Gastroesophageal sphincter (tissue), 4 donors: ENCODE data around the gene ADH1C. TPM values are rescaled to one million over a fixed set of nuclear protein-coding genes. Genes with fewer than 3 reads are reported as not detected.

ENCODE experiments used
- ATAC-seq: fragments of 150-250 bp; one replicate; pipeline ENCODE4 v1.9.1; 2016; ENCODE audit warnings: mild to moderate bottlenecking, moderate library complexity
- H3K27ac ChIP-seq, 4 donors: fragments of 200-600 bp; sonication (generic) in 3 of 4; 1 replicate in 3 of 4; 2 replicates in 1 of 4; pipeline ENCODE4 v1.5.1; 2016 to 2019
- H3K27me3 ChIP-seq: fragments of 200-600 bp; sonication (generic); one replicate; pipeline ENCODE4 v1.5.1; 2019
- H3K36me3 ChIP-seq, 2 donors: fragments of 200-600 bp; sonication (generic); one replicate each; pipeline ENCODE4 v1.5.1; 2019; ENCODE audit warnings: control low read depth in 1 of 2
- H3K4me1 ChIP-seq, 3 donors: fragments of 200-600 bp; sonication (generic); 1 replicate in 2 of 3; 2 replicates in 1 of 3; pipeline ENCODE4 v1.5.1; 2016 to 2019; ENCODE audit warnings: control low read depth in 2 of 3
- H3K4me3 ChIP-seq, 2 donors: fragments of 200-600 bp; sonication (generic); one replicate each; pipeline ENCODE4 v1.5.1; 2019; ENCODE audit warnings: mild to moderate bottlenecking in 1 of 2, moderate library complexity in 1 of 2
- H3K9me3 ChIP-seq, 3 donors: fragments of 200-600 bp; sonication (generic); one replicate each; pipeline ENCODE4 v1.5.1; 2017 to 2019; ENCODE audit warnings: control low read depth in 2 of 3
- CTCF ChIP-seq, 4 experiments: fragments of 200-600 bp in 2 of 4; fragments of 450-650 bp in 2 of 4; sonication (generic) in 1 of 4; IDR thresholded peaks; one replicate each; pipeline ENCODE4 v1.5.1; 2017 to 2019; ENCODE audit warnings: antibody characterized with exemption in 4 of 4, mild to moderate bottlenecking in 2 of 4, moderate library complexity in 2 of 4
- EP300 ChIP-seq: sonication (generic); formaldehyde crosslinking; IDR thresholded peaks from one replicate; pipeline ENCODE4 v1.6.1; 2017; ENCODE audit warnings: antibody characterized with exemption, mild to moderate bottlenecking
- POLR2A ChIP-seq, 2 donors: fragments of 450-650 bp; IDR thresholded peaks; one replicate each; pipeline ENCODE4 v1.6.1; 2017; ENCODE audit warnings: antibody characterized with exemption in 2 of 2, mild to moderate bottlenecking in 2 of 2, moderate library complexity in 1 of 2
- POLR2AphosphoS5 ChIP-seq: sonication (generic); formaldehyde crosslinking; IDR thresholded peaks from one replicate; pipeline ENCODE4 v1.6.1; 2017; ENCODE audit warnings: antibody characterized with exemption
- whole genome bisulfite sequencing, 2 donors: methylation state at CpG; one replicate each; pipeline ENCODE4 v1.1.5; 2018; ENCODE audit warnings: low coverage in 1 of 2; 5-methylcytosine and 5-hydroxymethylcytosine counted together
- total RNA-seq, 4 donors: library from RNA; depleted of rRNA; stranded (reverse); fragments of >200 nt; gene quantifications; one replicate each; pipeline ENCODE4 v1.1.0, GENCODE V29; 2016

ADH1C gene
- total RNA-seq, 4 donors from 2014 or later: 2.6 to 11.3 (median 7.2) TPM

- no peaks in the 10 kb centered on the region for H3K36me3 ChIP-seq
- H3K4me3 ChIP-seq: no peak overlapping the region
- peak overlapping the region in 3 of 4 donors; percentile 31 to 67 (median 46) for H3K27ac ChIP-seq
- no peak for ATAC-seq
- H3K4me1 ChIP-seq: peaks cover 0 to 19% (median 4%) of the 10 kb centered on the region in 3 donors
- TF ChIP-seq EP300 (no peak), POLR2AphosphoS5 (no peak), POLR2A (IDR thresholded peaks at IDR 0.05) (no peak), CTCF (IDR thresholded peaks at IDR 0.05) (no peak)
- peaks cover 0 to 13% (median 0%) of the 10 kb centered on the region in 3 donors for H3K9me3 ChIP-seq
- H3K27me3 ChIP-seq: no peaks in the 10 kb centered on the region
Observed at GRCh38 chr4:99394896-99395295, 42.4 kb upstream of the ADH1C start.

DNA sequence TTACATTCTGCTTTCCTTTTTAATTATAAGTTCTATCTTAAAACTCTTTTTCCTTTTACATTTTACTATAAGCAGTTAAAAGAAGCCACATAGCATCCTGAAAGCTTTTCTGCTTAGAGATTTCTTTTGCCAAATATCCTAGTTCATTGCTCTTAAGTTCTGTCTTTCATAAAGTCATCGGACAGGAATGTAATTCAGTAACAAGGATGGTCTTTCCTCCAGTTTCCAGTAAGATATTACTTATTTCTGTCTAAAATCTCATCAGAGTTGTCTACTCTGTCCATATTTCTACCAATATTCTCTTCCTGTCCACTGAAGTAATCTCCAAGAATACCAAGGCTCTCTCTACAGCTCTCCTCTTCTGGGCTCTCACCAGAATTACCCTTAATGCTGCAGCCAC lies 37.5 kb upstream of the ADH1C start:
- TF ChIP-seq EP300 (no peak), POLR2AphosphoS5 (no peak), CTCF (IDR thresholded peaks at IDR 0.05) (no peak), POLR2A (IDR thresholded peaks at IDR 0.05) (no peak)
- Histone ChIP-seq H3K4me1 (peaks cover 0 to 8% (median 0%) of the 10 kb centered on the region in 3 donors), H3K36me3 (no peaks in the 10 kb centered on the region), H3K9me3 (peaks cover 0 to 20% (median 0%) of the 10 kb centered on the region in 3 donors), H3K4me3 (no peak overlapping the region), H3K27ac (peak overlapping the region; percentile 22 to 59 (median 52)), H3K27me3 (no peaks in the 10 kb centered on the region)
- WGBS, 2 donors: 33 to 64% methylated on average over 1 of the region's 1 CpG
- peak; percentile 82 for ATAC-seq

- no peak overlapping the region for H3K4me3 ChIP-seq
- ATAC-seq: peak; percentile 84
- peaks cover 0 to 7% (median 0%) of the 10 kb centered on the region in 3 donors for H3K4me1 ChIP-seq
- TF ChIP-seq POLR2A (IDR thresholded peaks at IDR 0.05): no peak
- no peak for TF ChIP-seq EP300
- TF ChIP-seq POLR2AphosphoS5: no peak
- no peak for TF ChIP-seq CTCF (IDR thresholded peaks at IDR 0.05)
- peak overlapping the region; percentile 22 to 59 (median 52) for H3K27ac ChIP-seq
- no peaks in the 10 kb centered on the region for H3K36me3 ChIP-seq
- peaks cover 0 to 20% (median 0%) of the 10 kb centered on the region in 3 donors for H3K9me3 ChIP-seq
- no peaks in the 10 kb centered on the region for H3K27me3 ChIP-seq
Observed at GRCh38 chr4:99389606-99390005, 37.1 kb upstream of the ADH1C start.

DNA sequence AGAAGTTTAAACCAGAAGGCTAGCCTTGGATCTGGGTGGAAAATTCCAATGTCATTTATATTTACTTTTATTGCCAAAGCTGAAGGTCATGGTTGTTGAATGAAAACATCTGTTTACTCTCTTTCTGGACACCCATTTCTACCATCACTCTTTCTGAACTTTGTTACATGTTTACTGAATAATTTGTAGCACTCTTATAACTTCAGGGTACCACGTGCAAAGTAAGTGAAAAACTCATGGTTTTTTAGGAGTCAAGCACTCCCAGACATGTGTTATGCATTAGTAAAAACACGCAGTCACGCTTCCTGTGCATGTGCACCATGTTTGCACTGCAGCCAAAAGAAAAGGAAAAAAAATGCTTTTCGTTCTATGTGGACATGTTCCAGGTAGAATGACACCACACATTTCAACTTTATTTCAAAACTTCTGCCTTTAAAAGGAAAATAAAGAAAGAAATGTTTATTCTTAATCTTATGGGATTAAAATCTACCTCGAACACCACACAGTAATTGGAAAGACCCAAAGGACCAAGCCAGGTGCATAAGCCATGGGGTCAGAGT lies 31.4 kb upstream of the ADH1C start:
- peak; percentile 96 for TF ChIP-seq POLR2AphosphoS5
- no peak for TF ChIP-seq EP300
- no peaks in the 10 kb centered on the region for H3K27me3 ChIP-seq
- no peaks in the 10 kb centered on the region for H3K36me3 ChIP-seq
- peaks cover 3 to 41% (median 15%) of the 10 kb centered on the region in 3 donors for H3K4me1 ChIP-seq
- H3K9me3 ChIP-seq: peaks cover 0 to 4% (median 0%) of the 10 kb centered on the region in 3 donors
- peak overlapping the region; percentile 83 to 89 (median 86) for H3K27ac ChIP-seq
- no peak overlapping the region for H3K4me3 ChIP-seq
- 8 to 12% methylated on average over 5 of the region's 5 CpGs for WGBS, 2 donors
- peak; percentile 94 for ATAC-seq

DNA sequence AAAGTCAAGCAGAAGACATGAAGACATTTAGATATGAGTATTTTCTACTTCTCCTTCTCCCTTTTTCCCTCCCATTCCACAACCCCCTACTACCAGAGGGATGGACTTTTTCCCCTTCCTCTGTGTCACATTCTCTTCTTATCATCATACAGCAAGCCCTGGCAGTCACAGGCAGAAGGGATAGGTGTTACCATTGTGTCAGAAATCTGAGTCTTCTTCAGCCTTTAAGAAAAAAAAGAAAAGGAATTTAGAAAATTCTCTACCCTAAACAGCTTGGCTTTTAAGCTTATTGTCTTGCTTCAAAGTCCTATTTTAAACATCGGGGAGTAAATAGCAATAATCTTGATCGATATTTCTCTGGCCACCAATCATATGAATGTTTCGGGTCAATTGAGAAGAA lies 30.9 kb upstream of the ADH1C start:
- Histone ChIP-seq H3K36me3 (no peaks in the 10 kb centered on the region), H3K27me3 (no peaks in the 10 kb centered on the region), H3K9me3 (no peaks in the 10 kb centered on the region), H3K4me1 (peaks cover 3 to 41% (median 15%) of the 10 kb centered on the region in 3 donors), H3K4me3 (no peak overlapping the region), H3K27ac (peak overlapping the region; percentile 83 to 89 (median 86))
- WGBS, 2 donors: 56 to 73% methylated on average over 3 of the region's 3 CpGs
- ATAC-seq: peak; percentile 31
- no peak for TF ChIP-seq EP300
- no peak for TF ChIP-seq POLR2A (IDR thresholded peaks at IDR 0.05)
- no peak for TF ChIP-seq CTCF (IDR thresholded peaks at IDR 0.05)
- TF ChIP-seq POLR2AphosphoS5: no peak
